Neutrophil (primary cell): ENCODE data around the gene TRIM43.
"Not testable (repeated sequence)": the region's sequence is repeated elsewhere in the genome, so short reads cannot be mapped to it uniquely, and the experiment has no call there.

ENCODE experiments used
- H3K27ac ChIP-seq: fragments of 200-600 bp; sonication (generic); 2 replicates; pipeline ENCODE4 v1.5.1; 2016; ENCODE audit warnings: mild to moderate bottlenecking, moderate library complexity
- H3K27me3 ChIP-seq: fragments of 200-600 bp; sonication (generic); 2 replicates; pipeline ENCODE4 v1.6.0; 2016; ENCODE audit warnings: mild to moderate bottlenecking
- H3K36me3 ChIP-seq: fragments of 200-600 bp; sonication (generic); 2 replicates; pipeline ENCODE4 v1.5.1; 2017
- H3K4me1 ChIP-seq, 2 experiments: fragments of 200-600 bp in 1 of 2; sonication (generic) in 1 of 2; 1 replicate in 1 of 2; 2 replicates in 1 of 2; pipeline versions ENCODE4 v1.5.1 to v1.6.1; 2013 to 2016; ENCODE audit warnings: low read depth in 1 of 2, low read length in 1 of 2, mild to moderate bottlenecking in 1 of 2, moderate library complexity in 1 of 2; ENCODE audit not compliant: control insufficient read depth in 1 of 2, insufficient read depth in 1 of 2
- H3K4me3 ChIP-seq, 2 experiments: fragments of 200-600 bp in 1 of 2; sonication (generic) in 1 of 2; 1 replicate in 1 of 2; 2 replicates in 1 of 2; pipeline ENCODE4 v1.5.1; 2013 to 2016; ENCODE audit warnings: low read depth in 1 of 2, low read length in 1 of 2, mild to moderate bottlenecking in 1 of 2, moderate library complexity in 1 of 2
- H3K9me3 ChIP-seq: fragments of 200-600 bp; sonication (generic); 2 replicates; pipeline ENCODE4 v1.5.1; 2016
- TF ChIP-seq, protein P1 (sequence below): fragments of 200-600 bp; sonication (generic); IDR thresholded peaks from 2 replicates; pipeline ENCODE4 v1.5.1; 2016; ENCODE audit warnings: antibody characterized with exemption

TRIM43 gene

DNA sequence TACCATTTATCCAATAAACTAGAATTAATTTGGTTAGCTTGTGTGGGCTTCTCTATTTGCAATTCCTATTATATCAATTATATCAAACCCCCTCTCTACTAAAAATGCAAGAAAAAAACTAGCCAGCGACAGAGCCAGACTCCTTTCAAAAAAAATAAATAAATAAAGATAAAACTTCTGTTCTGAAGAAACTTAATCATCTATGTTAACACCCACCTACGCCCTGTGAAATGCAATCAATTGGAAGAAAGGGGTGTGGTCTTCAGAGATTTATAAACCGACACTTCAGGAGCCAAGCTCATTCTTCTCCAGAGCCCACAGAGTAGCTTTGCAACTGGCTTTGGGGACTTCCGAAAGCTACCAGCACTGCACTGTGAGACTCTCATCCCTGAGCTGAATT is at the start of gene TRIM43:
TSS of gene TRIM43 (plus strand) at position 301 of the 400 bp plus-strand sequence. CDS start 2,023 bp downstream, outside the sequence.
- H3K4me3 ChIP-seq, H3K27me3 ChIP-seq, H3K36me3 ChIP-seq, H3K27ac ChIP-seq, H3K9me3 ChIP-seq, H3K4me1 ChIP-seq: not testable (repeated sequence)

DNA sequence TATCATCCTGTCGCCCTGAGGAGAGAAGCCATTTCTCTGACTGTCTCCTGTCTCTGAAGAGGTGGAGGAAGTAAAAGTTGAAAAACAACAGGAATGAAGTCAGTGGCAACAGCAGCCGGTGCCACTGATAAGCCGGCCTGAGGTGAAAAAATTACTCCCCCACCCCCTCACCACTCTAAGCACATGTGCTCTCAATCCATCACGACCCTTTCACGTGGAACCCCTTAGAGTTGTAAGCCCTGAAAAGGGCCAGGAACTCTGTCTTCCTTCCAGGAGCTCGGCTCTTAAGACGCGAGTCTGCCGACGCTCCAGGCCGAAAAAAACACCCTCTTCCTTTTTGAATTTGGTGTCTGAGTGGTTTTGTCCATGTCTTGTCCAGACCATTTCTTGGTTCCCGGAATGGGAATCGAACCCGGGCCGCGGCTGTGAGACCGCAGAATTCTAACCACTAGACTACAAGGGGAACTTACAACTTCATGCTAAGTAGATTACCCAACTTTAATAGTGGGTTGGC is 40.7 kb upstream of the TRIM43 start:
- H3K9me3 ChIP-seq, result no peaks in the 10 kb centered on the region

DNA sequence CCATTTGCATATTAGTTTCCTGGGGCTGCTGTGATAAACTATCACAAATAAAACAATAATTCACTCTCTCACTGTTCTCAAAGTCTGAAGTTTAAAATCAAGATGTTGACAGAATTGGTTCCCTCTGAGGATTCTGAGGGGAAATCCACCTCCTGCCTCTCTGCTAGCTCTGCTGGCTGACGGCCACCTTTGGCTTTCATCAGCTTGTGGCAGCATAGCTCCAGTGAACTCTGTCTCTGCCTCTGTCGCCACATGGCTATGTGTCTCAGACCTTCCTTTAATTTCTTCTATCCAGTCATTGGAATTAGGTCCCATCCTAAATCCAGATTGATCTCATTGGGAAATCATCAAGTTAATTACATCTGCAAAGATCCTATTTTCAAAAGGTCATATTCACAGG is 38.9 kb upstream of the TRIM43 start:
- TF ChIP-seq, protein P1, sequence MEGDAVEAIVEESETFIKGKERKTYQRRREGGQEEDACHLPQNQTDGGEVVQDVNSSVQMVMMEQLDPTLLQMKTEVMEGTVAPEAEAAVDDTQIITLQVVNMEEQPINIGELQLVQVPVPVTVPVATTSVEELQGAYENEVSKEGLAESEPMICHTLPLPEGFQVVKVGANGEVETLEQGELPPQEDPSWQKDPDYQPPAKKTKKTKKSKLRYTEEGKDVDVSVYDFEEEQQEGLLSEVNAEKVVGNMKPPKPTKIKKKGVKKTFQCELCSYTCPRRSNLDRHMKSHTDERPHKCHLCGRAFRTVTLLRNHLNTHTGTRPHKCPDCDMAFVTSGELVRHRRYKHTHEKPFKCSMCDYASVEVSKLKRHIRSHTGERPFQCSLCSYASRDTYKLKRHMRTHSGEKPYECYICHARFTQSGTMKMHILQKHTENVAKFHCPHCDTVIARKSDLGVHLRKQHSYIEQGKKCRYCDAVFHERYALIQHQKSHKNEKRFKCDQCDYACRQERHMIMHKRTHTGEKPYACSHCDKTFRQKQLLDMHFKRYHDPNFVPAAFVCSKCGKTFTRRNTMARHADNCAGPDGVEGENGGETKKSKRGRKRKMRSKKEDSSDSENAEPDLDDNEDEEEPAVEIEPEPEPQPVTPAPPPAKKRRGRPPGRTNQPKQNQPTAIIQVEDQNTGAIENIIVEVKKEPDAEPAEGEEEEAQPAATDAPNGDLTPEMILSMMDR, result no peak
- H3K4me1 ChIP-seq, result no peaks in the 10 kb centered on the region
- peaks cover 42% of the 10 kb centered on the region for H3K27me3 ChIP-seq
- no peak overlapping the region for H3K27ac ChIP-seq
- no peak overlapping the region for H3K4me3 ChIP-seq
- H3K9me3 ChIP-seq, result no peaks in the 10 kb centered on the region
- H3K36me3 ChIP-seq, result no peaks in the 10 kb centered on the region

More for the DNA sequence above, 40.7 kb upstream of the TRIM43 start:
- H3K4me3 ChIP-seq, result no peak overlapping the region
- peaks cover 42% of the 10 kb centered on the region for H3K27me3 ChIP-seq
- no peak overlapping the region for H3K27ac ChIP-seq
- H3K4me1 ChIP-seq, result no peaks in the 10 kb centered on the region
- H3K36me3 ChIP-seq, result no peaks in the 10 kb centered on the region
- TF ChIP-seq, protein P1, result no peak

DNA sequence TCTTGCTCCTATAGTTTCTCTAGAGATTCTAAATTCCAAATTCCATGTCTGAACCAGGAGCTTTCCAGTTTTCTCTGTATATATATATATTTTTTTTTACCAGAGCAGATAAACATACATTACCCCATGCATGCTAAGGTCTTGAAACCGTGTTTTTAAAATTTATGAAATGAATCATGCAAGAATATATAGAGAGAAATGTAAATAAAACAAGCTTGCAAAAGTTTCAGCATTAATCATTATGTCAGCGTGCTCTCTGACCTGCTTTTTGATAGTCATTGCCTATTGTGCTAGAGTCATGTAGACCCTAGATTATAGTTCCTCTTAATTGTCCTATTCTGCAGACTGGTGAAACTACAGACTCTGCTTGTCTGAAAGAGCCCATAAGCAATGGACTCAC is 22.6 kb upstream of the TRIM43 start:
- H3K27ac ChIP-seq, result no peak overlapping the region
- H3K36me3 ChIP-seq, result no peaks in the 10 kb centered on the region
- H3K4me1 ChIP-seq, result no peaks in the 10 kb centered on the region
- H3K27me3 ChIP-seq, result peaks cover 8% of the 10 kb centered on the region
- TF ChIP-seq, protein P1, result no peak
- no peaks in the 10 kb centered on the region for H3K9me3 ChIP-seq
- no peak overlapping the region for H3K4me3 ChIP-seq

DNA sequence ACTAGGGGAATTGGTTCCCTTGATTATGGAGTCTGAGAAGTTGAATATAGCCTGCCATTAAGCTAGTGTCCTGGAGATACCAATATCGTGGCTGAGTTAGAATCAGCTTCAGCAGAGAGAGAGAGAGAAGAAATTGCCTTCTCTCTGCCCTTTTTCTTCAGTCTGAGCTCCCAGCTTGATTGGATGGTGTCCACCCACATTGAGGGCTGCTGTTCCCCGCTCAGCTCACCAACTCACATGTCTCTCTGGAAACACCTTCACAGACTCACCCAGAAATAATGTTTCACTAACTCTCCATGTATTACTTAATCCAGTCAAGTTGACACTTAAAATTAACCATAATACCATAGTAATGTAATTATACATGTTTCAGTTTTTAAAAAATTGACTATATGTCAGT is 17.9 kb upstream of the TRIM43 start:
- no peaks in the 10 kb centered on the region for H3K9me3 ChIP-seq
- no peaks in the 10 kb centered on the region for H3K36me3 ChIP-seq
- no peak overlapping the region for H3K4me3 ChIP-seq
- no peak overlapping the region for H3K27ac ChIP-seq
- peaks cover 13% of the 10 kb centered on the region for H3K27me3 ChIP-seq
- H3K4me1 ChIP-seq, result no peaks in the 10 kb centered on the region
- TF ChIP-seq, protein P1, result no peak

DNA sequence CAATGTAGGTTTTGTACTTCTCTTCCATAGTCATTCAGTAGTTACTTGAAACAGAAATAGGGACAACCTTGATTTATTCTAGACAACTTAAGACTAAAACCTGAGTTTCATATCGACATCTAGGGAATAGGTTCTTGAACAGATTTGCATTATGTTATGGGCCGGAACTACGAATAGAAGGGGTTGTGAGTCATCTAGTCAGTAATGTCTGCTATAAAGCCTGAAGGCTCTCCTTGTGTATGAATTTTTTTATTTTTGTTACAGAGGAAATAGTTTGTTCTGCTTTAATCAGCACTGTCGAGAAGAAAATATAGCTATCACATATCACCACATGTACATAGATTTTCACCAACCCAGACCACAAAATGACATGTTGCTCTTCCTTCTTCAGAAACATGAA is 17.3 kb upstream of the TRIM43 start:
- TF ChIP-seq, protein P1, result no peak
- Histone ChIP-seq H3K27me3 (peaks cover 13% of the 10 kb centered on the region), H3K4me1 (no peaks in the 10 kb centered on the region), H3K36me3 (no peaks in the 10 kb centered on the region), H3K27ac (no peak overlapping the region), H3K9me3 (no peaks in the 10 kb centered on the region), H3K4me3 (no peak overlapping the region)
